ENCODE measurements around the gene RBM15B. TPM values are rescaled to one million over a fixed set of nuclear protein-coding genes. Genes with fewer than 3 reads are reported as not detected.
"Not testable (repeated sequence)": the region's sequence is repeated elsewhere in the genome, so short reads cannot be mapped to it uniquely, and the experiment has no call there.

Gene RBM15B
- total RNA-seq, 1 donor from 2014 or later = 33.5 TPM

GRCh38 chr3:51378726-51379125, 12.4 kb upstream of the RBM15B start:
- DNase-seq = no peak

GRCh38 chr3:51379301-51379700, 11.8 kb upstream of the RBM15B start:
- no peak for DNase-seq

GRCh38 chr3:51379746-51380455, 11.2 kb upstream of the RBM15B start:
- DNase-seq = no peak

GRCh38 chr3:51380601-51381332, 10.3 kb upstream of the RBM15B start:
- DNase-seq = no peak

- DNase-seq = no peak
These were observed 9.8 kb upstream of the RBM15B start for GRCh38 chr3:51381333-51381705.

- DNase-seq = no peak
These were observed 8.9 kb upstream of the RBM15B start for GRCh38 chr3:51382076-51382745.

GRCh38 chr3:51382947-51383578, 8.0 kb upstream of the RBM15B start:
- DNase-seq = no peak

GRCh38 chr3:51384055-51384725, 6.9 kb upstream of the RBM15B start:
- DNase-seq = no peak

GRCh38 chr3:51384726-51385473, 6.2 kb upstream of the RBM15B start, which contains the start of gene MANF:
MANF (plus strand) TSS chr3:51385291; CDS start chr3:51385343, 52 bp downstream.
- DNase-seq = peak; percentile 98

GRCh38 chr3:51385621-51386091, 5.4 kb upstream of the RBM15B start:
- DNase-seq = no peak

GRCh38 chr3:51386159-51386851, 4.8 kb upstream of the RBM15B start:
- DNase-seq = no peak

GRCh38 chr3:51386852-51387229, 4.2 kb upstream of the RBM15B start:
- DNase-seq = no peak

- not testable (repeated sequence) for DNase-seq
These were observed 3.8 kb upstream of the RBM15B start for GRCh38 chr3:51387281-51387680.

GRCh38 chr3:51388286-51389029, 2.6 kb upstream of the RBM15B start:
- no peak for DNase-seq

GRCh38 chr3:51389423-51390183, 1.5 kb upstream of the RBM15B start:
- DNase-seq = no peak

- no peak for DNase-seq
These were observed 625 bp upstream of the RBM15B start for GRCh38 chr3:51390246-51391074.

- DNase-seq = no peak
These were observed 675 bp downstream of the RBM15B start for GRCh38 chr3:51391566-51392354.

Data from occipital lobe (tissue), 2 donors.